Testis (tissue), 2 donors: Measurements from ENCODE around the gene STAT5B.

Experiments
- POLR2A ChIP-seq: fragments of 450-650 bp; IDR thresholded peaks from one replicate; pipeline ENCODE4 v1.6.1; 2017; ENCODE audit warnings: antibody characterized with exemption, mild to moderate bottlenecking, moderate library complexity
- TF ChIP-seq, protein P1 (sequence below), 3 experiments: fragments of 450-650 bp in 2 of 3; fragments of 200-600 bp in 1 of 3; sonication (generic) in 1 of 3; IDR thresholded peaks; one replicate each; pipeline ENCODE4 v1.5.1; 2016 to 2019; ENCODE audit warnings: antibody characterized with exemption in 3 of 3, mild to moderate bottlenecking in 2 of 3, moderate library complexity in 1 of 3

DNA sequence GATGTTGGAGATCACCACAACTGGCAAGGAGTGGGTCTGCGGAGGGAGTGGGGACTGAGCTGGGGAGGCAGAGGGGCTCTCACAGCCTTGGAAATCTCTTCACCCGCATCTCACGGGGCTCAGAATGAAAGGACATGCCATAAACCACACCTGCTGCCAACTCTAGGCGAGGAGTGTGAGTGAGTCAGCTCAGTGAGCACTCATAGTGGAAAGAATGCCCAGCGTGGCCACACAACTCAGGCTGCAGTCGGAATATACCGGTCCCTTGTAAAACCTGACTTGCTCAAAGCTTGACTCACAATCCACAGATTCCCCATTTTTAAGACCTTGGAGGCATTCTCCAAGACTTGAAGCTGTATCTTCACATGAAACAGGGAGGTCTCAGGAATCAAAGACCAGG lies 48.8 kb upstream of the STAT5B start:
- TF ChIP-seq, protein P1, sequence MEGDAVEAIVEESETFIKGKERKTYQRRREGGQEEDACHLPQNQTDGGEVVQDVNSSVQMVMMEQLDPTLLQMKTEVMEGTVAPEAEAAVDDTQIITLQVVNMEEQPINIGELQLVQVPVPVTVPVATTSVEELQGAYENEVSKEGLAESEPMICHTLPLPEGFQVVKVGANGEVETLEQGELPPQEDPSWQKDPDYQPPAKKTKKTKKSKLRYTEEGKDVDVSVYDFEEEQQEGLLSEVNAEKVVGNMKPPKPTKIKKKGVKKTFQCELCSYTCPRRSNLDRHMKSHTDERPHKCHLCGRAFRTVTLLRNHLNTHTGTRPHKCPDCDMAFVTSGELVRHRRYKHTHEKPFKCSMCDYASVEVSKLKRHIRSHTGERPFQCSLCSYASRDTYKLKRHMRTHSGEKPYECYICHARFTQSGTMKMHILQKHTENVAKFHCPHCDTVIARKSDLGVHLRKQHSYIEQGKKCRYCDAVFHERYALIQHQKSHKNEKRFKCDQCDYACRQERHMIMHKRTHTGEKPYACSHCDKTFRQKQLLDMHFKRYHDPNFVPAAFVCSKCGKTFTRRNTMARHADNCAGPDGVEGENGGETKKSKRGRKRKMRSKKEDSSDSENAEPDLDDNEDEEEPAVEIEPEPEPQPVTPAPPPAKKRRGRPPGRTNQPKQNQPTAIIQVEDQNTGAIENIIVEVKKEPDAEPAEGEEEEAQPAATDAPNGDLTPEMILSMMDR (IDR thresholded peaks at IDR 0.05): no peak
- no peak for TF ChIP-seq POLR2A
